HG03520 (cell line): ENCODE measurements around the gene PRKCB.
"Not testable (repeated sequence)": the region's sequence is repeated elsewhere in the genome, so short reads cannot be mapped to it uniquely, and the experiment has no call there.

Source experiments
- ATAC-seq: cut with Tn5 transposase; IDR thresholded peaks from one replicate; pipeline ENCODE4 v1.9.1; 2021; ENCODE audit warnings: mild to moderate bottlenecking, moderate library complexity; ENCODE audit not compliant: unreplicated experiment

The PRKCB gene

GRCh38 chr16:24203675-24204074 is 367.9 kb downstream of the PRKCB start:
- ATAC-seq, result no peak

DNA sequence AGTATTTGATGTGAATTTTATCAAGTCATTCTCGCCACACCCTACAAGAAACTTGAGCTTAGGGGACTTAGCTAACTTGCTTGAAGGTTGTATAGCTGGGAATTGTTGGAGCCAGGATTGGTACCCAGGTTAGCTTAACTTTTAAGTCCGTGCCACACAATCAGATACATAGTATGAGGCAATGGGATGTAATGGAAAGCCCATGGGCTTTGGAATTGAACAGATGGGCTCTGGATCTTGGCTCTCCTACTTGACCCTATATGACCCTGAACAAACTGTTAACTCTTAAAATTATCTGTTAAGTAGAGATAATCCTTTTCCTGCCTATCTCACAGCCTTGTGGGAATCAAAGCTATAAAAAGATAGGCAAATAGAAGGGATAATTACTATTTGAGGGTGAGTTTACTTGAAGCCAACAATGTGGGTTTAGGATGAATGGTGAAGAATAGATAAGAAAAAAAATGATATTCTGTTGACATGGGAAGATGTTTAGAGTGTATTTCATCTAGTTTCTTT is 368.4 kb downstream of the PRKCB start:
- ATAC-seq, result no peak

GRCh38 chr16:24206926-24207325 is 371.1 kb downstream of the PRKCB start:
- ATAC-seq, result no peak

DNA sequence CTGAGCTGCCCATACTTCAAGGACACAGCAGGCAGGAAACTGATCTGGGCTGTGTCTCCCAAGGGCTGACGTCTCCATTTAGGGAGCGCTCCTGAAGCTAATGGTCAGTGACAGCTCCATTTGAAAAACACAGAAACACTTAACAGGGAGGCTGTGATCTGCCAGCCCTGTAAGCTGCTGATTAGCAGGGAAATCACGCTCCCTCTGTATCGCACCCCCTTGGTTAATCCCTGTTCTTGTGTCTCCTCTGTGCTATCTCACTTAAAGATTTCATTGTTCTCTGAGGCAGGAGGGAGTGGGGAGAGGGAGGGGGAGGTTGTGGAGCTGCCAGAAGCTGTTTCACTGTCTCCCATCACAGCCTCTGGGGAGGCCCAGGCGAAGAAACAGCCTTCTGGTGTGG is 372.9 kb downstream of the PRKCB start:
- no peak for ATAC-seq

GRCh38 chr16:24214992-24215391 is 379.2 kb downstream of the PRKCB start:
- ATAC-seq, result no peak

DNA sequence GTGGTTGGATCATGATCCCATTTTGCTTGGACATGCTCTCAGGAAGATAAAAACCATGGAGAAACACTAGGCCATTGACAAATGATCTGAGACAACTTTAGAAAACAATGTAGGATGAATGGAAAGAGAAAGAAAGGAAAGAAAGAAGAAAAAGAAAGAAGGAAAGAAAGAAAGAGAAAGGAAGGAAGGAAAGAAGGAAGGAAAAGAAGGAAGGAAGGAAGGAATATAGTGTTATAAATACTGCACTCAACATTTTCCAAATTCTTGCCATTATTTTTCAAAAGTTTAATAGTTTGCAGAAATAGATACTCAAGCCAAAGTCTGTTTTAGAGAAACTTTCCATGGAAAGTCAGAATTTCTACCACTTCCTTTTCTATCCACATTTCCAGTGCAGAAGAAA is 381.2 kb downstream of the PRKCB start:
- no peak for ATAC-seq

- ATAC-seq, result no peak
Measured at GRCh38 chr16:24217461-24217860, 381.7 kb downstream of the PRKCB start.

DNA sequence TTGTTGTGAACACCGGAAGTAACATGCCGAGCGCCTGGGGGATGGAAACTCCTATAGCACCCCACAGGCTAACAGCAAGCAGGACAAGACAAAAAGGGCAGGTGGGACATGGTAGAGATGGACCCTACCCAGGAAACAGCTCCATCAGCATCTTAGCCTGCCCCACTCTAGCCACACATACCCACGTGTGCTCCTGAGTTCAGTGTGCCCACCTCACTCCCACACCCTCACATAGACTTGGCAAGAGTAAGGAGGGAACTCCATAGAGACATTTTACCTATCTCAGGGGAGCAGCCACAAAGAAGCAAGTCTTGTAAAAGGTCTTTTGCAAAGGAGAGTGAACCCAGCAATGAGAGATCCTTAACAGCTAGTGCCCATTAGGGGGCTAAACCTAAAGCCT is 382.5 kb downstream of the PRKCB start:
- ATAC-seq, result no peak

GRCh38 chr16:24221219-24221618 is 385.4 kb downstream of the PRKCB start:
- ATAC-seq, result no peak

DNA sequence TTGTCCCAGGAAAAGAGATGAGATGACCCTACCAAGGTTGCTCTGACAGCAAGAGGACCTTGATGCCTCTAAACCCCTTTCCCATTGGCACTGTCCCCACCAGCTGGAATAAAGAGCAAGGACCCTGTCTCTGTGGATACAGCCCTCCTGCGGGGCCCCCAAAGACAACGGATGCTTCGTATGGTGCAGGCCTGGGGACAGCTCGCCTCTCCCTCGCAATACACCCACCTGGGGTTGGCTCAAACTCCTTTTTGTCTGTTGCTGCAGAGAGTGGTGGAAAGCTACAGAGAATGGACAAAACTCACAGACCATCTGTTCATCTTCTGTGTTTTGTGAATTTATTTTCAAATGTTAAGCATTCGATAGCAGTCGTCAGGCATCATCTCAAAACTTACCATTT is 392.7 kb downstream of the PRKCB start:
- ATAC-seq, result no peak

- ATAC-seq, result no peak
Measured at GRCh38 chr16:24232936-24233335, 397.2 kb downstream of the PRKCB start.

DNA sequence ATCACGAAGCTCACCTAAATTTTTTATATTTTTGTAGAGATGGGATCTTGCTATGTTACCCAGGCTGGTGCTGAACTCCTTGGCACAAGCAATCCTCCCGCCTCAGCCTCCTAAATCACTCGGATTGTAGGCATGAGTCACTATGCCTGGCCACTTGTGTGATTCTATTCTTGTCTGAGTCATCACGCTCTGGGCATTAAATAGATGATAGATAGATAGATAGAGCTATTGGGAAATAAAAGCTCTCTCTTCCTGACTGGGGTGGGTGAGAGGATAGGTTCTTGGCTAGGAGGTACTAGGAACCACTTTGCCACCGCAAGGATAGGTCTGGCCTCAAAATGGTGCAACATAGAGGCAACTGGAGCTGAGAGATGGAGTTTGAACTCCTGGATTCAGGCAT is 399.0 kb downstream of the PRKCB start:
- no peak for ATAC-seq

DNA sequence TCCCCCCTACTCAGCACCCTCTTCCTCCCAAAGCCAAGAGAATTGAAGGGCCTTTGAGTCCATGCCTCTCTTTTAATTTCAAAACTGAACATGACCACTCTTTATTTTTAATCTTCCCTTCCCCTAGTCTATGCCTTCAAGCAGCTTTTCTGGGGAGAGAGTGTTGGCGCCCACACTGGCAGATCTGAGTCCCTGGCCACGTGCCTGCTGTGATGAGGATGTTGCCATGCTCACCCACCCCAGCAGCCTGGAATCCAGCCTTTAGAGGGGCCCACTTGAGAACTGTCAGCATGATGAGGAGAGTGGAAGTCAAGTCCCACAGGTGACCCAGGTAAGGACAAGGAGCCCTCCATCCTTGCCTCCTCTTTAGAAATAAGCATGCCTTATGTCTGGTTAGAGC is 400.0 kb downstream of the PRKCB start:
- no peak for ATAC-seq

DNA sequence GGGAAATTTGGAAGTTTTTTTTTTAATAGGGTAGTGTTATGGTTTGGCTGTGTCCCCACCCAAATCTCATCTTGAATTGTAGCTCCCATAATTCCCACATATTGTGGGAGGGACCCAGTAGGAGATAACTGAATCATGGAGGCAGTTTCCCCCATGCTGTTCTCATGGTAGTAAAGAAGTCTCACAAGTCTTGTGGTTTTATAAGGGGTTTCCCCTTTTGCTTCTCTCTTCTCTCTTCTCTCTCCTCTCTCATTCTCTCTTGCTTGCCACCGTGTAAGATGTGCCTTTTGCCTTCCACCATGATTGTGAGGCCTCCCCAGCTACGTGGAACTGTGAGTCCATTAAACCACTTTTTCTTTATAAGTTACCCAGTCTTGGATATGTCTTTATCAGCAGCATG is 403.1 kb downstream of the PRKCB start:
- not testable (repeated sequence) for ATAC-seq

GRCh38 chr16:24246911-24247607 is 411.3 kb downstream of the PRKCB start:
- ATAC-seq, result no peak

- ATAC-seq, result no peak
Measured at GRCh38 chr16:24253192-24253591, 417.4 kb downstream of the PRKCB start.

GRCh38 chr16:24255456-24256371 is 419.9 kb downstream of the PRKCB start, which contains the start of gene CACNG3:
Gene CACNG3, plus strand, starts transcription at chr16:24256335. Its CDS starts 420 bp downstream, at chr16:24256755.
- ATAC-seq, result no peak

DNA sequence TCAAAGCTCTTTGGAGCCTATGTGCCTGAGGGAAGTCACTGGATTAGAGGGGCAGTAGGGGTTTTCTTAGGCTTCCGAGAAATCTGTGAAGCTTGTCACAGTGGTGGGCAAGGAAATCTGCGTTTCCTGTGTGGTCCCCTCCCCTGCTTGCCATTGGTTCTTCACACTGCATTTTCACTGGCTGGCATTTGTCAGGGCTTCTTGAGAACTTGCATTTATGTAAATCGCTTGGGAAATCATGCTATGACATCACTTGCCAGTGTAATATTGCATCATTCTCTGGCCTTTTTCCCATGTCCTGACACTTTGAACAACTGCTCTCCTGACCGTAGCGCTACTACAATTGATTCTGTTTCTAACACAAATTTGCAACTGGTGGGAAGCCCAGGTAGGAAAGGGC is 422.2 kb downstream of the PRKCB start:
- ATAC-seq, result no peak

- no peak for ATAC-seq
Measured at GRCh38 chr16:24258791-24259190, 423.0 kb downstream of the PRKCB start.

DNA sequence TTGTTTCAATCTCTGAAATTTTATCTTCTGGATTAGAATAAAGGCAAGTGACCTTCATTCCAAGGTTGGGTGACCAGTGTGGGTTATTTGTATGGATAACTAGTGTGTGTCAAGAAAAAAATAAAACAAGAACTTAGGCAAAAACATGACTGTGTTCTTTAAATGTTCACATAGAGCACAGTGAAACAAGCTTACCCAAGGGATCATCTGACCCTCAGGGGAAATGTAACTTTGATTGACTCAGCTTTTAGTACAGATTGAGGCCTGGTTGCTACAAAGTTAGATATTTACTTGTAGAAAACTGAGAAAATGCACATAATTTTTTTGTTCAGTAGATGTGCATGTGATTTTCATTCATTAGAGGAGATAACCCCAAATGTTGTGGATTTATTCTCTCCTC is 427.0 kb downstream of the PRKCB start:
- no peak for ATAC-seq
